ENCODE measurements around the gene KLK5. TPM values are rescaled to one million over a fixed set of nuclear protein-coding genes. Genes with fewer than 3 reads are reported as not detected.

Gene KLK5
- total RNA-seq, 1 donor from 2014 or later: 93.9 TPM

Other genes with a start within 250 kb of the KLK5 start
- 0.04 TPM for gene SHANK1, start 233.2 kb downstream of the KLK5 start, total RNA-seq
- 2.7 TPM for gene CLEC11A, start 229.7 kb downstream of the KLK5 start, total RNA-seq
- not detected for gene GPR32, start 182.6 kb downstream of the KLK5 start, total RNA-seq
- gene ACP4, start 162.6 kb downstream of the KLK5 start, total RNA-seq: not detected
- 1.3 TPM for gene KLK1, start 129.3 kb downstream of the KLK5 start, total RNA-seq
- gene KLK15, start 119.5 kb downstream of the KLK5 start, total RNA-seq: not detected
- not detected for gene KLK3, start 98.1 kb downstream of the KLK5 start, total RNA-seq
- gene KLK2, start 79.6 kb downstream of the KLK5 start, total RNA-seq: not detected
- not detected for gene KLK4, start 41.6 kb downstream of the KLK5 start, total RNA-seq
- 106 TPM for gene KLK6, start 16.6 kb upstream of the KLK5 start, total RNA-seq
- gene KLK7, start 30.9 kb upstream of the KLK5 start, total RNA-seq: 146 TPM
- 418 TPM for gene KLK8, start 48.6 kb upstream of the KLK5 start, total RNA-seq
- 225 TPM for gene KLK10, start 66.7 kb upstream of the KLK5 start, total RNA-seq
- gene KLK11, start 73.6 kb upstream of the KLK5 start, total RNA-seq: 209 TPM
- 153 TPM for gene KLK12, start 82.0 kb upstream of the KLK5 start, total RNA-seq
- 1,054 TPM for gene KLK13, start 112.1 kb upstream of the KLK5 start, total RNA-seq
- gene KLK14, start 129.8 kb upstream of the KLK5 start, total RNA-seq: 0.68 TPM
- gene CTU1, start 155.4 kb upstream of the KLK5 start, total RNA-seq: 5.3 TPM
- gene SIGLEC9, start 171.9 kb upstream of the KLK5 start, total RNA-seq: 0.48 TPM
- gene SIGLEC7, start 189.3 kb upstream of the KLK5 start, total RNA-seq: 0.44 TPM